Measurements from ENCODE around the gene SNX4. TPM values are rescaled to one million over a fixed set of nuclear protein-coding genes. Genes with fewer than 3 reads are reported as not detected.
A peak's percentile ranks its signal among the peaks of the same experiment; 100 is the strongest.
"Not testable (repeated sequence)": the region's sequence is repeated elsewhere in the genome, so short reads cannot be mapped to it uniquely, and the experiment has no call there.

SNX4 gene
- total and polyA plus RNA-seq, 5 experiments from 2014 or later: 22.5 to 31.2 (median 24.5) TPM

- POLR2A ChIA-PET: interaction anchor here (0.7 kb wide), 1 partner anchor 17 kb away, joined by 3 read pairs; no protein-coding TSS in a partner anchor
- Mint-ChIP-seq H3K27me3 (no peaks in the 10 kb centered on the region), H3K4me3 (no peak overlapping the region), H3K9me3 (peaks cover 0 to 3% (median 0%) of the 10 kb centered on the region in 9 donors), H3K36me3 (peaks cover 0 to 2% (median 0%) of the 10 kb centered on the region in 3 donors), H3K4me1 (no peaks in the 10 kb centered on the region), H3K27ac (no peak overlapping the region)
- DNase-seq: no peak
- ATAC-seq: no peak
Observed at GRCh38 chr3:125428216-125428830, 91.7 kb downstream of the SNX4 start.

- peaks cover 0 to 2% (median 0%) of the 10 kb centered on the region in 5 donors for H3K27me3 Mint-ChIP-seq
- no peak overlapping the region for H3K27ac Mint-ChIP-seq
- ATAC-seq: no peak
- H3K4me3 Mint-ChIP-seq: no peak overlapping the region
- H3K9me3 Mint-ChIP-seq: peaks cover 0 to 5% (median 0%) of the 10 kb centered on the region in 9 donors
- POLR2A ChIA-PET: no interaction called here
- H3K36me3 Mint-ChIP-seq: peaks cover 0 to 6% (median 5%) of the 10 kb centered on the region in 3 donors
- no peak for DNase-seq
- H3K4me1 Mint-ChIP-seq: no peaks in the 10 kb centered on the region
Observed at GRCh38 chr3:125418306-125418705, 101.7 kb downstream of the SNX4 start.

DNA sequence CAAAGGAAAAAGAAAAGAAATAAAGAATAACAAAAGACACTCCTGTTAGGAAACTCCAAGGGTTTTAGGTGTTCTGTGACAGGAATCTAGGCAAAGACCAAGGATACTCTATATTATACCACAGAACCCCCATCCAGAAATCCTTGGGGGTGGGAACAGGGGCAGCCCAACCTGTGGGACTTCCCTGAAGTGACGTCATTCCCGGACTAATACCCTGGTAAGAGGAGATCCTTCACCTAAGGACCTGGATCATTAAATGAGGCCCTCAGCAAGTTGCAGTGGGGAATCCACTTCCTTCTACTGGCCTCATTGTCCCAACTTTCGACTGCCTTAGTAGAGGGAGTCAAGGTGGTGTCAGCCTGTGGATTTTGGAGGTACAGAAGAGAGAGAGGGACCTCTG, 103.8 kb downstream of the SNX4 start:
- no peak overlapping the region for H3K4me3 Mint-ChIP-seq
- POLR2A ChIA-PET: no interaction called here
- peaks cover 0 to 5% (median 0%) of the 10 kb centered on the region in 9 donors for H3K9me3 Mint-ChIP-seq
- peaks cover 0 to 10% (median 3%) of the 10 kb centered on the region in 5 donors for H3K27me3 Mint-ChIP-seq
- ATAC-seq: no peak
- H3K27ac Mint-ChIP-seq: no peak overlapping the region
- no peaks in the 10 kb centered on the region for H3K4me1 Mint-ChIP-seq
- peaks cover 0 to 7% (median 6%) of the 10 kb centered on the region in 3 donors for H3K36me3 Mint-ChIP-seq
- DNase-seq: no peak

DNA sequence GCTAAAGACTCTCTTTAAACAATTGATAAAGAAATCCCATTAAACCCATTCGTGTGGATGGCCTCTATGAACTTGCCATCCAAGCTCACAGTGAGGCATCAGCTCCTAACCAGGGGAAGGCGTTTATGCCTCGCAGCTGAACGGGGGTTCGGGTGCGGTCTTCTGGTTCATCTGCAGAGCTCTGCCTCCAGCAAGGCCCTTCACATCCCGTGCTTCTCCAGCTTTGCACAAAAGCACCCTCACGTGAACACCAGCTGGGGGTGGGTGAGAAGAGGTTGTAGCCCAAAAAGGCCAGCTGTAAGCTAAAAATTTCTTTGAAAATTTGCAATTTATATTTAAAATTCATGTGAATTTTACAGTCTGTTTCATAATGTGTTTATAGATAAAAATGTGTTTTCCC, 105.3 kb downstream of the SNX4 start:
- no peaks in the 10 kb centered on the region for H3K4me1 Mint-ChIP-seq
- peaks cover 1 to 20% (median 8%) of the 10 kb centered on the region in 5 donors for H3K27me3 Mint-ChIP-seq
- peaks cover 0 to 8% (median 3%) of the 10 kb centered on the region in 3 donors for H3K36me3 Mint-ChIP-seq
- POLR2A ChIA-PET: no interaction called here
- DNase-seq (no peak), ATAC-seq (no peak)
- peaks cover 0 to 4% (median 0%) of the 10 kb centered on the region in 9 donors for H3K9me3 Mint-ChIP-seq
- no peak overlapping the region for H3K4me3 Mint-ChIP-seq
- no peak overlapping the region for H3K27ac Mint-ChIP-seq

GRCh38 chr3:125410922-125411321, 109.1 kb downstream of the SNX4 start:
- Mint-ChIP-seq H3K27me3 (peaks cover 6 to 22% (median 12%) of the 10 kb centered on the region in 5 donors), H3K27ac (no peak overlapping the region), H3K4me1 (no peaks in the 10 kb centered on the region), H3K9me3 (peaks cover 0 to 6% (median 2%) of the 10 kb centered on the region in 9 donors), H3K36me3 (peaks cover 0 to 5% (median 5%) of the 10 kb centered on the region in 3 donors), H3K4me3 (no peak overlapping the region)
- DNase-seq (no peak), ATAC-seq (no peak)
- POLR2A ChIA-PET: no interaction called here

DNA sequence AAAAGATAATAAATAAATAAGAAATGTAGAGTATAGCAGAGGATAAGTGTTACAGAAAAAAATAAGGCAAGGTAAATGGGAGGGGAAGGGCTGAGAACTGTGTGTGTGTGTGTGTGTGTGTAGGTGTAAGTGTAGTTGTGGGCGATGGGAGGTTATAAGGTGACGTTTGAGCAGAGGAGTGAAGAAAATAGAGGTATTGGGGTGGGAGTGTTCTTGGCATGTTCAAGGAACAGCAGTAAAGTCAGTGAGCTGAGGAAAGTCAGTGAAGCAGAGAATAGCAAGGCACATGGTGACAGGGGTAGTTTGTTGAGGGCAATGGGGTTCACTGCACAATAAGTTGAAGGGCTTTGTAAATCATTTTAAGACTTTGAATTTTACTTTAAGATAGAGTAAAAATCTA, 113.9 kb downstream of the SNX4 start:
- H3K36me3 Mint-ChIP-seq: peaks cover 0 to 14% (median 3%) of the 10 kb centered on the region in 3 donors
- H3K27ac Mint-ChIP-seq: no peak overlapping the region
- H3K4me1 Mint-ChIP-seq: no peaks in the 10 kb centered on the region
- H3K27me3 Mint-ChIP-seq: peaks cover 3 to 14% (median 9%) of the 10 kb centered on the region in 5 donors
- peaks cover 2 to 18% (median 8%) of the 10 kb centered on the region in 9 donors for H3K9me3 Mint-ChIP-seq
- no peak for DNase-seq
- POLR2A ChIA-PET: no interaction called here
- ATAC-seq: no peak
- H3K4me3 Mint-ChIP-seq: no peak overlapping the region

DNA sequence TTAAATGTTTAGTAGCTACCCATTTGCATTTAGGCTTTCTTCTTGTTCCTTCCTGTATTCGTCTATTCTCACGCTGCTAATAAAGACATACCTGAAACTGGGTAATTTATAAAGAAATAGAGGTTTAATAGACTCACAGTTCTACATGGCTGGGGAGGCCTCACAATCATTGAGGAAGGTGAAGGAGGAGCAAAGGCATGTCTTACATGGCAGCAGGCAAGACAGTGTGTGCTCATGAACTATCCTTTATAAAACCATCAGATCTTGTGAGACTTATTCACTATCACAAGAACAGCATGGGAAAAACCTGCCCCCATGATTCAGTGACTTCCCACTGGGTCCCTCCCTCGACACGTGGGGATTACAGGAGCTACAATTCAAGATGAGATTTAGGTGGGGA, 114.5 kb downstream of the SNX4 start:
- H3K4me1 Mint-ChIP-seq, H3K4me3 Mint-ChIP-seq, H3K27ac Mint-ChIP-seq, POLR2A ChIA-PET, ATAC-seq, DNase-seq: not testable (repeated sequence)
- peaks cover 3 to 13% (median 8%) of the 10 kb centered on the region in 5 donors for H3K27me3 Mint-ChIP-seq
- H3K36me3 Mint-ChIP-seq: peaks cover 0 to 14% (median 3%) of the 10 kb centered on the region in 3 donors
- peaks cover 2 to 18% (median 8%) of the 10 kb centered on the region in 9 donors for H3K9me3 Mint-ChIP-seq

- ATAC-seq (no peak), DNase-seq (no peak)
- Mint-ChIP-seq H3K9me3 (peaks cover 2 to 18% (median 8%) of the 10 kb centered on the region in 9 donors), H3K4me3 (no peak overlapping the region), H3K27ac (no peak overlapping the region), H3K4me1 (no peaks in the 10 kb centered on the region), H3K36me3 (peaks cover 0 to 14% (median 0%) of the 10 kb centered on the region in 3 donors), H3K27me3 (peaks cover 0 to 6% (median 1%) of the 10 kb centered on the region in 5 donors)
- POLR2A ChIA-PET: no interaction called here
Observed at GRCh38 chr3:125403789-125404188, 116.2 kb downstream of the SNX4 start.

DNA sequence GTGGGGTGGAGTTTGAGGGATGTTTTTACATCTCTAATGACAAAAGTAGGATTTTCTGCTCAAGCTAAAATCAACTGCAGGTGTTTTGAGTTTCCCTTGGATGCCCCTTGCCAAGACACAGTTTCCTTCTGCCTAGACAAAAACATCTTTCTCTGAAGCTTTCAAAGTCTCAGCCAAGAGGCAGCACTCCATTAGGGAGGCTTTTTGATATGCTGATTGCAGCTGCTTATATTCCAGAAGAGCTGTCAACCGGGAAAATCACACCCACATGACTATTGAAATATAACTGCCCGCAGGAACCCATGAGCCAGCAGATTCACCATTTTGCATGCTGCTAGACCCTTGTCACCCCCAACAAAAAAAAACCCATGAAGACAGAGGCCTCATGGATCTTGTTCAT, 117.4 kb downstream of the SNX4 start:
- DNase-seq (no peak), ATAC-seq (no peak)
- Mint-ChIP-seq H3K27me3 (peaks cover 0 to 10% (median 7%) of the 10 kb centered on the region in 5 donors), H3K4me1 (no peaks in the 10 kb centered on the region), H3K9me3 (peaks cover 2 to 18% (median 8%) of the 10 kb centered on the region in 9 donors), H3K36me3 (peaks cover 0 to 14% (median 0%) of the 10 kb centered on the region in 3 donors), H3K27ac (no peak overlapping the region), H3K4me3 (no peak overlapping the region)
- POLR2A ChIA-PET: interaction anchor here (0.6 kb wide), 1 partner anchor 193 kb away, joined by 4 read pairs; no protein-coding TSS in a partner anchor

DNA sequence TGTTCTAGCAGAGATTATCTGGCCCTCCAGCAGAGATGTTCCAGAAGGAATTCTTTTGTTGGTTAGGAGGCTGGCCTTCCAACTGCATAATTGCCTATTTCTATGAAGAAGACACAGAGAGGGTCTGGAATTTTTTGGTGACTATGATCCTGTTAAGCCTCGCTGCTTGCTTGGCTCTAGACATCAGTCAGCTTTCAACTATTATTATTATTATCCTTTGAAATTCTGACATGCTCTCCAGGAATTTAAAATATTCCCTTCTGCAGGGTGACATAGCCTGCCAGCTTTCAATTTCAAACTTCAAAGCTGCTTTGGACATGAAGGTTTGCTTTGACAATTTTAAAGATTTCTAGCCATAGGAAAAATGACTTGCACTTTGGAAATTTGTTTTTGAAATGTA, 118.6 kb downstream of the SNX4 start:
- H3K27me3 Mint-ChIP-seq: peaks cover 0 to 13% (median 12%) of the 10 kb centered on the region in 5 donors
- H3K9me3 Mint-ChIP-seq: peaks cover 2 to 17% (median 8%) of the 10 kb centered on the region in 9 donors
- POLR2A ChIA-PET: no interaction called here
- no peak overlapping the region for H3K27ac Mint-ChIP-seq
- DNase-seq (no peak), ATAC-seq (no peak)
- no peak overlapping the region for H3K4me3 Mint-ChIP-seq
- no peaks in the 10 kb centered on the region for H3K4me1 Mint-ChIP-seq
- H3K36me3 Mint-ChIP-seq: peaks cover 0 to 14% (median 0%) of the 10 kb centered on the region in 3 donors

DNA sequence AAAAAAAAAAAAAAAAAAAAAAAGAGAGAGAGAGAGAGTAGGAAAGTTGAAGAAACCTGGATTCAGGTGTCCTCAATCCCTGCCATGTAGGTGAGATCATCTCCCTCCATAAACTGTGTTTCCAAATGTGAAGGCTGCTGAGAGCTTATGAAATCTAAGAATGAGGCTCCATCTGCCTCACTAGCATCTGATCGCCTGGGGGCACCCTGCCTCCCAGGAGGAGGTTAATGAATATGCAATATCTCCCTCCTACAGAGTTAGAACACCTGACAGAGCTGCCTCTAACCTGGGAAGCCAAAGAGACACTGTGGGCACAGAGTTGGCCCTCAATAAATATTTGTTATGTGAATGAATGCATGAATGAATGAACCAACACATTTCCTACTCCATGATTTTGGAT, 121.0 kb downstream of the SNX4 start:
- Mint-ChIP-seq H3K4me3 (no peak overlapping the region), H3K36me3 (no peaks in the 10 kb centered on the region), H3K4me1 (peaks cover 0 to under 1% (median under 1%) of the 10 kb centered on the region in 4 donors), H3K27me3 (peaks cover 0 to 22% (median 10%) of the 10 kb centered on the region in 5 donors), H3K9me3 (no peaks in the 10 kb centered on the region), H3K27ac (peak overlapping the region in 1 of 10 donors; percentile 23)
- no peak for DNase-seq
- ATAC-seq: no peak
- POLR2A ChIA-PET: interaction anchor here (0.7 kb wide), 1 partner anchor 128 kb away, joined by 3 read pairs; no protein-coding TSS in a partner anchor

All from naive thymus-derived CD8-positive, alpha-beta T cell (primary cell).